Tibial nerve (tissue), 3 donors: ENCODE data around the gene TMEM234.

Experiments
- POLR2A ChIP-seq, 2 donors: fragments of 450-650 bp; IDR thresholded peaks; one replicate each; pipeline ENCODE4 v1.6.1; 2017; ENCODE audit warnings: antibody characterized with exemption in 2 of 2, mild to moderate bottlenecking in 2 of 2, moderate library complexity in 2 of 2
- TF ChIP-seq, protein P1 (sequence below), 5 experiments: fragments of 200-600 bp in 3 of 5; fragments of 450-650 bp in 2 of 5; sonication (generic) in 3 of 5; IDR thresholded peaks; one replicate each; pipeline ENCODE4 v1.5.1; 2016 to 2019; ENCODE audit warnings: antibody characterized with exemption in 5 of 5, mild to moderate bottlenecking in 3 of 5, moderate library complexity in 2 of 5

DNA sequence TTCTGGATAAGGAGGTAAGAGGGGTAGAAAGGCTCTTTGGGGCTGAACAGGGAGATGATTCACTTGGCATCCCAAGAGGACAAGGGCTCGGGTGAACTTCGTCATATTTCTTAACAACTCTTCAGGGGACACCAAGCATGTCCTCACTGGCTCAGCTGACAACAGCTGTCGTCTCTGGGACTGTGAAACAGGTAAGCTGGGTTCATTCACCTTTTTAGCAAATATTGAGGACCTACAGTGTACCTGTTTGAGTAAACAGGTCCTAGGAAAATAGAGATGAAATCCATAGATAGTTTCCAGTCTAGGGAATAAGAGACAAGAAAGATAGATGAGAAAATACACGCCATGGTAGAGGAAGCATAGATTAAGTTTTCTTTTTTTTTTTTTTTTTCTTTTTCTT is 2.1 kb upstream of the TMEM234 start:
- TF ChIP-seq, protein P1, sequence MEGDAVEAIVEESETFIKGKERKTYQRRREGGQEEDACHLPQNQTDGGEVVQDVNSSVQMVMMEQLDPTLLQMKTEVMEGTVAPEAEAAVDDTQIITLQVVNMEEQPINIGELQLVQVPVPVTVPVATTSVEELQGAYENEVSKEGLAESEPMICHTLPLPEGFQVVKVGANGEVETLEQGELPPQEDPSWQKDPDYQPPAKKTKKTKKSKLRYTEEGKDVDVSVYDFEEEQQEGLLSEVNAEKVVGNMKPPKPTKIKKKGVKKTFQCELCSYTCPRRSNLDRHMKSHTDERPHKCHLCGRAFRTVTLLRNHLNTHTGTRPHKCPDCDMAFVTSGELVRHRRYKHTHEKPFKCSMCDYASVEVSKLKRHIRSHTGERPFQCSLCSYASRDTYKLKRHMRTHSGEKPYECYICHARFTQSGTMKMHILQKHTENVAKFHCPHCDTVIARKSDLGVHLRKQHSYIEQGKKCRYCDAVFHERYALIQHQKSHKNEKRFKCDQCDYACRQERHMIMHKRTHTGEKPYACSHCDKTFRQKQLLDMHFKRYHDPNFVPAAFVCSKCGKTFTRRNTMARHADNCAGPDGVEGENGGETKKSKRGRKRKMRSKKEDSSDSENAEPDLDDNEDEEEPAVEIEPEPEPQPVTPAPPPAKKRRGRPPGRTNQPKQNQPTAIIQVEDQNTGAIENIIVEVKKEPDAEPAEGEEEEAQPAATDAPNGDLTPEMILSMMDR (IDR thresholded peaks at IDR 0.05), result no peak
- no peak for TF ChIP-seq POLR2A (IDR thresholded peaks at IDR 0.05)
